GM18951 (cell line): ENCODE data around the gene CMIP.

Experiments used
- POLR2A ChIP-seq: IDR thresholded peaks from 4 replicates; pipeline ENCODE4 v1.6.1; 2011; ENCODE audit warnings: mild to moderate bottlenecking; ENCODE audit not compliant: insufficient read length, insufficient read depth; ENCODE audit errors: extremely low read depth
- in situ Hi-C: fragments of 300-500 bp; cut with MboI; formaldehyde crosslinking; loops from one replicate; pipeline ENCODE4 v1.12.0; 2022; ENCODE audit warnings: low sequenced_read_pairs, mixed read lengths, inconsistent platforms; ENCODE audit not compliant: unreplicated experiment

The CMIP gene

DNA sequence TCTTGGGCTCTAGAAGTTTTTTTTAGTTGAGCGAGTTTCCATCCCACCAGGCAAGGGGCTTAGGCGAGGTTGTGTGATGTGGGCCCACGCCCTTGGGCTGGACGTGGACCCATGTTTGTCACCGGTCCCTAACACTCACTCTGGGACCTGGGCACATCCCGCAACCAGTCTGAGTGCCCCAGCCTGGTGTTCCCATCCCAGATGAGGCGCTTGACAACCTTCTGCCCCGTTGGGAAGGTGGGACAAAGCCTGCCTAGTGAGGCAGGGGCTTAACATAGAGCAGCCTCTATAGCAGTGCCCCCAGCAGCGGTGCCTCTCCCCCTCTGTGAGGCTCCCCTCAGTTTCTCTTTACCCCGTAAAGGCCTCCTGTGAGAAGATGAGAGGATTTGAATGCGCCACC, 22.5 kb downstream of the CMIP start:
- in situ Hi-C loops, result no loop called here
- TF ChIP-seq POLR2A, result no peak

DNA sequence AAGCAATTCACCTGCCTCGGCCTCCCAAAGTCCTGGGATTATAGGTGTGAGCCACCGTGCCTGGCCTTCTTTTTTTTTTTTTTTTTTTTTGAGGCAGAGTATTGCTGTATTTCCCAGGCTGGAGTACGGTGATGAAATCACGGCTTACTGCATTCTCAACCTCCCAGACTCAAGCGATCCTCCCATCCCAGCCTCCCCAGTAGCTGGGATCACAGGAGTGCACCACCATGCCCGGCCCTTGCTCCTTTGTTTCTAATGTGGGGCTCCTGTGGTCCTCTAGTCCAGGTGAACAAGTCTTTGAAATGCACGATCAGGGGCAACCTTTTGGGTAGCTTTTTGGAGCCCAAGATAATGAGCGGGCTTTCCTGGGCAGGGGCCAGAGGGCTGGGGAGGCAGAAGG, 23.2 kb downstream of the CMIP start:
- in situ Hi-C loops, result no loop called here
- no peak for TF ChIP-seq POLR2A

DNA sequence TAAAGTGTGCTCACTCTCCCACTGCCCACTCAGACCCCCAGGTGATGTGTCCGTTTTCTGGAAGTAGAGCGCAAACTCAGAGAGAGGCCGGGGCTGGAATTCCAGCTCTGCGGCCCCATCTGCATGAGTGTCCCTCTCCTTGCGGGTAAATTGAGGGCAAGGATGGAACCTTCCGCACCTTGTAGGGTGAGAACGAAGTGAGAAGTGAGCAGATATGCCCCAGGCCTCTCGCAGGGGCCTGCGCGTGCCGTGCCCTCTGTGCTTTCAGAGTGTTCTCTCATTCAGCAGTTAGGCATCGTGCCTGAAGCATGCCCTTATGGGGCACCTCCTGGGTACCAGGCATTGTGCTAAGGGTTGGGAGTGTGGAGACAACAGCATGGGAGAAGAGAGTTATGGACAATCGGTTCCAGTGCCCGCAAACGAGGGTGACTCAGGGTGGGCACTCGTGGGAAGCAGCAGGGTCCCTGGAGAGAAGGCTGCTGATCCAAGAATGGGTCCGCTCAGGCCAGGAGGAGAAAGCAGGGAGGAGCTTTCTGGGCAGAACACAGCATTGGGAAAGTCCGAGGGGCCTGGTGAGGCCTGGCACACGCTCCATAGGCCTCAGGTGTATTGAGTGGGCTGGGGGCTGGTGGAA, 23.8 kb downstream of the CMIP start:
- in situ Hi-C loops, result no loop called here

DNA sequence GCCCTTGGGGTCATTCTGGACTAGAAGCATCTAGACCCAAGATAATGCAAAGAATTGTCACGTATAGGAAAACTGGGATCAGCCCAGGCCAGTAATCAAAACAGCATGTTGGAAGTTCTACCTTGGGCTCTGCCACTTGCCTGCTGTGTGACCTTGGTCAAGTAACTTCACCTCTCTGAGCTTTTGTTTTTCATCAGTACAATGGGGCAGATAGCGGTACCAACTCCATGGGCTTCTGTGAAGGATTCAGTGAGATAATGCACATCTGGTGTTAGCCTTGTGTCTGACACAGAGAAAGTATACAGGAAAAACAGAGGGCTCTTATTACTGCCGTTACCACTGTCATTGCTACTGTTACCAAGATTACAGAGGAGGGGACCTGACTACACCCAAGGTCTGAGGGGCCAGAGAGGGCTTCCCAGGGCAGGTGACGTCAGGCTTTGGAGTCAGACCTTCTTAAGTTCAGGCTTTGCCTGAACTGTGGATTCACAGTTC, 24.6 kb downstream of the CMIP start:
- TF ChIP-seq POLR2A, result no peak
- in situ Hi-C loops, result no loop called here

More for the DNA sequence above, 23.8 kb downstream of the CMIP start:
- TF ChIP-seq POLR2A, result no peak

DNA sequence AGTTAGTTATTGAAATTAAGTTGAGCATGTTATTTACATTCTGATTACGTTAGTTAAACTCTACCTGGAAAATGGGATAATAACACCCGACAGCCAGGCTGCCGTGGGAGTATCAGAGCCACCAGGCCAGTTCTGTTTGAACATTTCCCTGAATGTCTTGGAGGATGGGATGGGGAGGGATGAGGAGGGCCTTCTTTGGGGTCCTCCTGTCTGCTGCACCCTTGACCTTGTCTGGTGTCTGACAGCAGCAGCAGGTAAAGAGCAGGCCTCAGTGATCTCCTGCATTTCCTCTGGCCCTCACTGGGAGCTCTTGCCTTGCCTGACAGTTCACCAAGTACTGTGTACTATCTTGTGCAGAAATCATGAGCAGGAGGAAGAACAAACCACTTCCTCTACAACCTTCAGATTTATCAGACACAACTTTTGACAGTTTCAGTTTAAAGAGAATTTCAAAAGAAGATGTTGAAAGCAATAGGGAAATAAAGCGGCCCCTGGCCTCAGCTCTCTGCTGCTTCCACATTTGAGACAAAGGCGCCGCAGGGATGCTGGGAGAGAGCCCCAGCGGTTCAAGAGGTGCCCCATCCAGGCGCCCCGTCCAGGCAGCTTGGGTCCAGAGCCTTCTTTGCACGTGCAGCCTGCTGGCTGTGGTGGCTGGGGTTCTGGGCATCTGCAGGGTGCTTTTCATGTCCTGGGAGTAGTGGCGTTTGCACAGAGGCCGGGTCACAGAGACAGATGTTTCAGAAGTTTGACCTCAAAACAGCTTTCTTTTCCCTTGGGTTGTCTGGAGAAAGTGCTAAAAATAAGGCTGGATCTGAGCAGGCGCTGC, 25.3 kb downstream of the CMIP start:
- TF ChIP-seq POLR2A, result no peak
- in situ Hi-C loops, result no loop called here

DNA sequence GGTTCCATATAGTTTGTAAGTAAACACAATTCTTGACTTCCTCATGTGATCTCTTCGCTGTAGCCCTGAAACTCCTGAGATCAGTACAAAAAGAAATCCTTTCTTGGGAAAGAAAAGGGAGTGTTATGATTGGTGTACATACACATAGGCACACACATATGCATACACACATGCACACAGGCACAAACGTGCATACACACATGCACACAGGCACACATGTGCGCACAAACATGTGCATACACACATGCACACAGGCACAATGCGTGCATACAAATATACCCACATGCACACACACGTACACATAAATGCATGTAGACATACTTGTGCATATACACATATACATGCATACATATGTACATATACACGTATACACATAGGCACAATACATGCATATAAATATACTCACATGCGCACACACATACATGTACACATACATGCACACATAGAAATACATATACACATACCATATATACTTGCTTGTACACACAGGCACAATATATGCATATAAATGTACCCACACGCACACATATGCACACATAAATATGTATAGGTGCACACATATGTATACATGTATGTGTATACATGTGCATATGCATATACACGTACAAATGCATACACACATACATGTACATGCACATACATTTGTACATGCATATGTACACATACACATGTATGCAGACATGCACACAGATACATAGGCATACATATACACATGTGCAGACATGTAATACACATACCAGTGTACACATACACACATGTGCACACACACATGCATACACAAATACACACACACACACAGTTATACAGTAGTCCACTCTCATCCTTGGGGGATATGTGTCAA, 26.4 kb downstream of the CMIP start:
- TF ChIP-seq POLR2A, result no peak
- in situ Hi-C loops, result no loop called here

DNA sequence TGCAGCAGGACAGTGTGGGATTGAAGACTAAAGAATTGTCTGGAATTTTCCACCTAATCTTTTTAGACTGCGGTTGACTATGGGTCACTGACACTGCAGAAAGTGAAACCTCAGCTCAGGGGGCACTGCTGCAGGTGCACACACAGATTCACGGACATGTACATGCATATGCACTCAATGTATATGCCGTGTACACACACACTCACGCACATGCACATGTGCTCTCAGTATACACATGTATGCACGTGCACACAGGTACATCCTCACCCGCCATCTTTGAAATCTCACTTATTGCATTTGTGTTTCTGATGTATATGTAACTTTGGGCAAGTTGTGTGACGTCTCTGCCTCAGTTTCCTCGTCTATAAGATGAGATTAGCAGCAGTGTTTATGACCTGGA, 27.3 kb downstream of the CMIP start:
- in situ Hi-C loops, result no loop called here
- no peak for TF ChIP-seq POLR2A

DNA sequence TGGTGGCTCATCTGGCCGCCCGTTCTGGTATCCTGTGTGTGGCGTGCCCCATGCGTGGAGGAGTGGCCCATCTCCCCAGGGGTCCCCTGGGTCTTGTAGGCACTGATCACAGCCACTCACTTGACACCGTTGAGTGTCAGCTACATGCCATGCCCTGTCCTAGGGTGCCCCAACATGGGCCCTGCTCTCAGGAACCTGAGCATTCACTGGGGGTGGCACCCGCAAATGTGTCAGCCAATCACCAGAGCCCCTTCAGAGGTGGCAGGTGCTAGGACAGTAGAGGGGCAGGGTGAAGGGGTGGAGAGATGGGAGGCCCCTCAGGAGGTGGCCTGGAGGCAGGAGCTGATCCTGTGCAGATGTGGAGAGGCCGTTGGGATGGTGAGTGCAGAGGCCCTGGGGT, 27.8 kb downstream of the CMIP start:
- no peak for TF ChIP-seq POLR2A
- in situ Hi-C loops, result no loop called here

DNA sequence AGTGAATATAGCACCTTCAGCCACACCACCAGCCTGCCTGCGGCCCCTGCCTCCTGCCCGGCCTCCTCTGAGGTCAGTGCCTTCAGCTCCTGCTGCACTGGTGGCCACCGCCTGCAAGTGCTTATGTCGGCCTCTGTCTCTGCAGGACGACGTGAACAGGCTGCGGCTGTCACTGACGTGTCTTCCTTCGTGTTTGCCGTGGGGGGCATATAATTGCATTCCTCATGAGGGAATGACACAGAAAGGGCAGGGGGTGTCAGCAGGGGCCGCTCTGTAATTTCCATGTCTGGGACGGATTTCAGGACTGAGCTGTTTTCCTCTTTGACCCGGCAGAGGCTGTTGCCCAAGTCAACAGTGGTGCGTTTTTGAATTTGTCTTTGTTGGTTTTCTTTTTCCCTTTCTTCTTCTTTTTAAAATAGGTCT, 28.5 kb downstream of the CMIP start:
- no peak for TF ChIP-seq POLR2A
- in situ Hi-C loops, result no loop called here

DNA sequence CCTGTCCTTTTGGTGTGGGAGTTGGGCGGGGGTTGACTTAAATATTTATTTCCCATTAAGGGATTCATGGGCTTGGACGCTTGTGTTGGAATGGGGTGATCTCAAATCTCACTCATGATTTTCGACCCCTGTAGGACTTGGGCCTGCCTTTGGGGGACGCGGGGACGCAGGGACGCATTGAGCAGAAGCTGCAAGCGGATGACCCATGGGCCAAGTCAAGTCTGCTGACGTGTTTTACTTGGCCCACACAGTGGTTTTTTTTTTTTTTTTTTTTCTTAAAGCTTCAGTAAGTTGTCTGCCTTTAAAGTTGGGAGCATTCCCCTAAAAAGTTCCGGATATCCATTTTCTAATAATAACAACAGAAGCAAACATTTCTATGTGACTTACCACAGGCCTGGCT, 28.9 kb downstream of the CMIP start:
- in situ Hi-C loops, result no loop called here
- TF ChIP-seq POLR2A, result no peak

DNA sequence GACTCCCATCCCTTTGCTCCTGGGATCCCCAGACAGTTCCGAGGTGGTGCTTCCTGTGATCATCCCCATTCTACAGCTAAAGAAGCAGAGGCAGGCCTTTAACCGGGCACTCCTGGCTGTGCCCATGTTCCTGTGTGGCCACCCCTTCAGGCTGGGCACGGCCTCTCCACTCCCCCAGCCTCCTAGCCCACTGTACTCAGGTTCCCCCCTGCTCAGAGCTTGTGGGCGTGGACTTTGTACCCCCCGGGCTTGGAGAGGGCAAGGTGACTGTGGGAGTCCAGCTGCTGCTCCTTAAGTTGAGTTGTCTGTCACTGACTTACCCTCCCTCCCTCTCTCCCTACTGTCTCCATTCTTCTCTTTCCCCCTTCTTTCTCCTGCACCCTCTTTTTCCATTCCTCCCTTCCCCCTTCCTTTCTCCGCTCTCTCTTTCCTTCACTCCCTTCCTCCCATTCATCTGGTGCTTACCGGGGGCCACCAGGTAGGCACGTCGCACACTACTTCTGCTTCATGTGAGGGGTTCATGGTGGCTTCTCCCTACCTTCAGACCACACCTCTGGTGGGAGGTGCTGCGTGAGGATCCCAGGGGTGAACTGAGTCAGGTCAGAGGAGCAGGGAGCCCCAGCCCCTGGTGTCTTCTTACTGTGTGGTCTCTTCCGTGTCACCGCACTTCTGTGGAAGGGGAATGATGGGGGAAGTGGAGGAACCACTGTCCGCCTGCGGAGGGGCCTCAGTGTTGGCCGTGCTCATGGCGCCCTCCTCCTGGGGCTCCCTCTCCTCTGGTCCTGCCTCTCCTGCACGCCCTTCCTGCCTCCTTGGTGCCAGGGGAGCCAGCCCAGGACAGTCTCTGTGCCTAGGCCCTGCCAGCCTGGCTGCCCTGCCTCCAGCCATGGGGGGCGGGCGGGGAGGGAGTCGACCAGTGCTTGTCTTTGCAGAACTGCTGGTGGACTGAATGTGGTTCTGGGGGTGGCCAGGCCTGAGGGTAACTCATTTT, 29.7 kb downstream of the CMIP start:
- TF ChIP-seq POLR2A, result no peak
- in situ Hi-C loops, result no loop called here

DNA sequence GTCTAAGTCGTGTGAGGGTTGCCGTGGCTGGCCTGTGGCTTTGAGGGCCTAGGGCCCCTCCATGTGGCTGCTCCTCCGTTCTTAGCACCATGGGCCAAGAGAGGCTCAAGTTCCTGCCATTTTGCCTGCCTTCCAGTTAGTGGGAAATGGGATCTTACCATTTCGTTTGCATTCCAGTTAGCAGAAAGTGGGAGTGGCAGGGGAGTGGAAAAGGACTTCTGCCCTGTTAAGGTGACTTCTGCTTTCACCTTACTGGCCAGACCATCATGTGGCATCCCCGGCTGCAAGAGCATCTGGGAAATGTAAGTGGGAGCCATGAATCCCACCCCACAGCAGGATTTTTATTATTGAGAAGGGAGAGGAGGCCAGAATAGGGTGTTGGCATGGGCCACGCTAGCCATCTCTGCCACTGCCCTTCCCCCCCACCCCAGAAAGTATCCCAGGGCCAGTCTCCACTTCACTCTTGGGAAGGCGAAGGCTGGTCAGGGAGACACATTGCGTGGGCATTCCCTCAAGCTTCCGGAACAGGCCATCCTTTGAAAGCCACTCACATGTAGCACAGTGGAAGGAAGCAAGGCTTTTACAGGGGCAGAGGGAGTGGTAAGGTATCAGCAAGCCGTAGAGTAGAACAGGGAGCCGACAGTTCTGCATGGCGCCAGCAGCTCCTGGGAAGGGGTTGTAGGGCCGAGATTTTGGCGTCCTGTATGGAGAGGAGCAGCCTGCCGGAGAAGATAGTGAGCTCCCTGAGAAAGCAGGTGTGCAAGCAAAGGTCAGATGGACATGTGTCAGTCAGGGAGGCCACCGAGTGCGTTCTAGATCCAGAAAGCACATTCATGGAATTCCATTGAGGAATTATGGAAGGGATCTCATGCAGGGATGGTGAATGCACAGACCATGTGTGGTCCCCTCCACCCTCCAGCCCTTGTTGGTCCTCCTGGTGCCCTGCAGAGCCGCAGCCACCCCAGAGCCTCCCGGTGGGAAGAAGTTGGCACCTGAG, 33.4 kb downstream of the CMIP start:
- in situ Hi-C loops, result no loop called here
- TF ChIP-seq POLR2A, result no peak
